NCI-H187 treated with DMSO at 0.1 percent for 48 hours (cell line): Measurements from ENCODE around the gene LRRC71.

Experiments
- DNase-seq: peaks from one replicate; lab custom pipeline; 2025; lab: John Stamatoyannopoulos, UW

Gene LRRC71

GRCh38 chr1:156920233-156921052, at the start of gene LRRC71:
Gene LRRC71 (plus strand): TSS chr1:156920632. CDS start chr1:156920804, 172 bp downstream.
- no peak for DNase-seq

GRCh38 chr1:156873659-156874058, 46.8 kb upstream of the LRRC71 start:
- DNase-seq, result no peak

GRCh38 chr1:156874142-156874541, 46.3 kb upstream of the LRRC71 start:
- no peak for DNase-seq

- no peak for DNase-seq
Measured at GRCh38 chr1:156874572-156875340, 45.7 kb upstream of the LRRC71 start.

GRCh38 chr1:156875341-156875615, 45.2 kb upstream of the LRRC71 start:
- DNase-seq, result no peak

- no peak for DNase-seq
Measured at GRCh38 chr1:156876281-156876680, 44.2 kb upstream of the LRRC71 start.

GRCh38 chr1:156877433-156878170, 42.8 kb upstream of the LRRC71 start:
- DNase-seq, result no peak

- DNase-seq, result no peak
Measured at GRCh38 chr1:156879876-156880275, 40.6 kb upstream of the LRRC71 start.

- DNase-seq, result no peak
Measured at GRCh38 chr1:156880473-156880872, 40.0 kb upstream of the LRRC71 start.

- DNase-seq, result no peak
Measured at GRCh38 chr1:156881101-156881500, 39.3 kb upstream of the LRRC71 start.

GRCh38 chr1:156881663-156882062, 38.8 kb upstream of the LRRC71 start:
- no peak for DNase-seq

GRCh38 chr1:156882543-156882942, 37.9 kb upstream of the LRRC71 start:
- no peak for DNase-seq

GRCh38 chr1:156883919-156884318, 36.5 kb upstream of the LRRC71 start:
- DNase-seq, result no peak

- no peak for DNase-seq
Measured at GRCh38 chr1:156884560-156885184, 35.8 kb upstream of the LRRC71 start.

GRCh38 chr1:156885314-156885713, 35.1 kb upstream of the LRRC71 start:
- DNase-seq, result no peak

GRCh38 chr1:156885880-156886355, 34.5 kb upstream of the LRRC71 start:
- no peak for DNase-seq

GRCh38 chr1:156886583-156887281, 33.7 kb upstream of the LRRC71 start:
- DNase-seq, result no peak

GRCh38 chr1:156887317-156887716, 33.1 kb upstream of the LRRC71 start:
- DNase-seq, result no peak

- no peak for DNase-seq
Measured at GRCh38 chr1:156887734-156888133, 32.7 kb upstream of the LRRC71 start.

GRCh38 chr1:156889802-156890580, 30.4 kb upstream of the LRRC71 start:
- peak; percentile 79 for DNase-seq
